GM21515 (cell line): ENCODE results near the gene CCT2.
A peak's percentile ranks its signal among the peaks of the same experiment; 100 is the strongest.

Source experiments
- ATAC-seq: cut with Tn5 transposase; IDR thresholded peaks from one replicate; pipeline ENCODE4 v1.9.1; 2021; ENCODE audit not compliant: unreplicated experiment

Gene CCT2

DNA sequence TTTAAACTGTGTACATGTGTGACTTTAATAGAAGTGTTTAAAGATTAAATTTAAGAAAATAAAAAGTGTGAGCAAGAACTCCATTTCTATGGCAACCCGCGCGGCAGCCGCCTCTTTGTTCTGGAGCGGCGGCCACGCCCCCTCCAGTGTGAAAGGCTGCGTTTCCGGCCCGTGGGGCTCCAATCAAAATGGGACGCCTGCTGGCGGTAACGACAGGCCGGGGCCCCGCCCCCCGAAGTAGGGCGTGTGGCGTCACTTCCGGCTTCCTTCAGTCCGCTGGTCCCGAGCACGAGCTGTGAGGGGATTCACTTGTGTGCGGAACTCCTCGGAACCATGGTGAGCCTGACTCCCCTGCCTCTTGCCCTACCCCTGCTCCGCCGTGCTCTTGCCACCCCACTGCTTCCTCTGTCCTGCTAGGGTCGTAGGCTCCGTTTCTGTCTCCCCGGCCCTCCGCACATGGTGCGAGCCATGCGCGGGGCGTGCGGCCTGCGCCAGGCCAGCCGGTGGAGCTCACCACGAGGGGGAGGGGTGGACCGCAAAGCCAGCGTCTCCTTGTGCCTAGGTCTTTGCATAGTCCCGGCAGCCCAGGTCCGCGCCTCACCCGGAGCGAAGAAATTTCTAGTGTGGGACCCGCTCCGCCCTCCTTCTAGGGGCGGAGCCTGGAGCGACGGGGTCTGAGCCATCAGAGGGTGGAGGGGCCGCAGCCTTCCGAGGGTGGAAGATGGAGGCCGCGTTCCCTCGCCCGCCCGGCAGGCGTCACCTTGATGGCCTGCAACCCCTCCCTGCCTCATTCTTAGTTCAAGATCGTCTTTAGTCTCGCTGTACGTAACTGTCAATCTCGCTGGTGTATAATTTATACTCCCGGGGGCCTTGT lies at the start of gene CCT2:
CCT2 (plus strand) TSS at position 271 of the 874 bp plus-strand sequence; CDS start at position 334, 63 bp downstream.
- peak; percentile 98 for ATAC-seq

DNA sequence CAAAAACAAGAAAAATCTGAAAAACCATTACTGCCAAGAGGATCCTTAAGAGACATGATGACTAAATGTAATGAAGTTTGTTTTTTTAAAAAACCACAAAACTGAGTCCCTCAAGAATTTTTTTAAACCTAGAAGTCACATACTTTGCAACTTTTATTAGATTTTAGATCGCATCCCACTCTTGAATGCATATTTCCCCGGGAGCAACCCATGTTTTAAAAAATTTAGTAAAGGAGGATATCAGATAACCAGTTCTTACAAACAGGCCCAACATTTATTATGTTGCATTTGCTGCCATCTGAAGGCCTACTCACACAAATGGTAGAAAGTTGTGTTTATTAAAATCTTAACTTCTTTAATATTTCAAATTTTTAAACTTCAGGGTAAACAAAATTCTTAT lies 44.3 kb upstream of the CCT2 start:
- no peak for ATAC-seq

DNA sequence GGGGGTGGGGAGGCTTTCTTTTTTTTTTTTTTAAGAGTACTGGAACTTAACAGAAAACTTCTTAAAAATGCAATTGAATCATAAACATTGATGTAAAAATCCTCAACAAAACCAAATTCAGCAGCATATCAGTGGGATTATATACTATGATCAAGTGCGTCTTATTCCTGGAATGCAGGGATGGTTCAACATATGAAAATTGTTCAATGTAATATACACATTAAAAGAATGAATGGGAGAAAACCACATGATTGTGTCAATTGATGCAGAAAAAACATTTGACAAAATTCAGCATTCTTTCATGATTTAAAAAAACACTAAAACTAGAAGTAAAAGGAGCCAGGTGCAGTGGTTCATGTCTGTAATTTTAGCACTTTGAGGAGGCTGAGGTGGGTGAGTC lies 41.2 kb upstream of the CCT2 start:
- no peak for ATAC-seq

DNA sequence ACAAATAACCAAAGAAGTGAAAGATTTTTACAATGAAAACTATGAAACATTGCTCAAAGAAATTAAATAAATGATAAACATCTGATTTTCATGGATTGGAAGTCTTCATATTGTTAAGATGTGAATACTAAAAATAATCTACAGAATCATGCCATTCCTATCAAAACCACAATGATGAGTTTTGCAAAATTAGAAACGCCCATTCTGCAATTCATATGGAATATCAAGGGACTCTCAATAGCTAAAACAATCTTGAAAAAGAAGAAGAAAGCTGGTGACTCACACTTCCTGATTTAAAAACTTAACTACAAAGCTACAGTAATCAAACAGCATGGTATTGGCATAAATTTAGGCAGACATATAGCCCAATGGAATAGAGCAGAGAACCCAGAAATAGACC lies 40.2 kb upstream of the CCT2 start:
- ATAC-seq: no peak

DNA sequence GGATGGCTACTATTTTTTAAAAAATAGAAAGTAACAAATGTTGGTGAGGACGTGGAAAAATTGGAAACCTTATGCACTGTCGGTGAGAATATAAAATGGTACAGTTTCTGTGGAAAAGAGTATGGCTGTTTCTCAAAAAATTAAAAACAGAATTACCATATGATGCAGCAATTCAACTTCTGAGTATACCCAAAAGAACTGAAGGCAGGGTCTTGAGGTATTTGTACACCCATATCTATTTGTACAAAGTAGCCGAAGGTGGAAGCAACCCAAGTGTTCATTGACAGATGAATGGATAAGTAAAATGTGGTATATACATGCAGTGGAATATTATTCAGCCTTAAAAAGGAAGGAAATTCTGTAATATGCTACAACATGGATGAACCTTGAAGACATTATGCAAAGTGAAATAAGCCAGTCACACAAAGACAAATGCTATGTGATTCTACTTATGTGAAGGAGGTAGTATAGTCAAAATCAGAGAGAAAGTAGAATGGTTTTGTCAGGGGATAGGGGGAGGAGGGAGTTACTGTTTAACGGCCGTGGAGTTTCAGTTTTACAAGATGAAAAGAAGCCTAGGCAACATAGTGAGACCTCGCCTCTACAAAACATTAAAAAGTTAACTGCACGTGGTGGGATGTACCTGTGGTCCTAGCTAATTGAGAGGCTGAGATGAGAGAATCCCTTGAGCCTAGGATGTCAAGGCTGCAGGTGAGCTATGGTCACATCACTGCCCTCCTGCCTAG lies 38.4 kb upstream of the CCT2 start:
- ATAC-seq: no peak

DNA sequence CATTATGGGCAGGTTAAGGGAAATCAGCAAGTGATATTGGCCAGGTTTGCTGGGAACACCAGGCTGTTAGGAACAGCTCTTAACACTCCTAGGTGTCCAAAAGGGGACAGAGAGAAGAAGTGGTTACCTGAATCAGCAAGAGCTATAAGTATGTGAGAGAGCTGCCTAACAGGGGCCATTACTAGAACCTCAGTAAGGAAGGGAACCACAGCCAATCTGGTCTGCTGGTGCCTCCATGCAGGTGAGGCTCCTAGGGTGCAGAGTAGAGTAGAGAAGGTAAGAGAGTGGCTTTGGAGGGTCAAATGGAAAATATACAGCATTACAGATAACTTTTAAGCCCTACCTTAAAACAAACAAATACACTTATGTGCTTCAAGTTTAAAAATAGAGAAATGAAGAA lies 36.6 kb upstream of the CCT2 start:
- no peak for ATAC-seq

DNA sequence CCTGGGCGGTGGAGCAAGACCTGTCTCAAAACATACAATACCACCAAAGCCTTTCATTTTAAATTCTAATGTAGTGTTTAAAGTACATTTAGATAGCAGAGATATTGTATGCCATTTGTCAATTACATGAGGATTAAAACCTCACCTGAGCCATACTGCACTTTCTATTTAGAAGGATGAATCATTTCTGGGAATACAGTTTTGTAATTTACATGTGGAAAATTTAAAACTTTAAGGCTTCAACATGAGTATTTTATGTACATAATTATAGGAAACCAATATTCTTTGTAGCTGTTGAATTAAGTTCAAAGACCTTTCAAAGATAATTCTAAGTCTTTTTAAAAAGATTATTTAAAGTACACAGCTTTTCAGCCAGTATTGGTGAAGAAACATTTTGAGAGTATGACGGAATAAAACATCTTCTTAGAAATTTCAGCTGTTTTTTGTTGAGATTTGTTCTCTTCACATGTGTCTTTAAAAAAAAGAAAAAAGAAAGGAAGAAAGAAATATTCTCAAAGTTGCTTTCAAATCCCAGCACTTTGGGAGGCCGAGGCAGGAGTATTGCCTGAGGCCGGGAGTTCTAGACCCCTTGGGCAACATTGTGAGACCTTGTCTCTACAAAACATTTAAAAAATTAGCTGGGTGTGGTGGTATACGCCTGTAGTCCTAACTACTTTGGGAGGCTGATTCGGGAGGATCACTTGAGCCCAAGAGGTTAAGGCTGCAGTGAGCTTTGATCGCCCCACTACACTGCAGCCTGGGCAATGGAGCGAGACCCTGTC lies 34.5 kb upstream of the CCT2 start:
- no peak for ATAC-seq

DNA sequence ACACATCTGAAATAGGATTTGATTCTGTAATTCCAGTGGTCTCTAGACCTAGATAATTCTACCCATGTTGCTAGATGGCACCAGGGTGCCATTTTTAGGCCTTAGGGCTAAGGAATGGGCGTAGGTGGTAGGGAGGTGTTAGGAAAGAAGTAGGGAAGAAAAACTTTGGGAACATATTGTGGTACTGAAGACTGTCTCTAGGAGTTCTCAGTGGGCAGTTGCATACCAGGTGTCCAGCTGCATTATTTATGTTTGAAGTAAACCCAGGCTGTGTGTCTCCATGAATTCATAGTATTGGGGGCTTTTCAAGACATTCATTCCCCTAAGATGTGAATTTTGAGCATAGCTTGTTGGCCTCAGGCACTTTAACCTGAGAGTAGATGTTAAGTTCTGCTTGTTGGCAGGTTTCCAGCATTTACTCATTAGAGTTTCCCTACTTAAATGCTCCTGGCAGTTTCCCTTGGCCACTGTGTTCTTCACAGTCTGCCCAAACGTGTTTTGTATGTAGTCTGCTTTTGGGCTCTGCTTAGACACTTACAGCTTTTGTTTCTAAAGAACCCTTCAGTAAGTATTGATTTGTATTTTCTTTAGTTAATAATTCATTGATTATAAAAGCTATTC lies 31.5 kb upstream of the CCT2 start:
- no peak for ATAC-seq

DNA sequence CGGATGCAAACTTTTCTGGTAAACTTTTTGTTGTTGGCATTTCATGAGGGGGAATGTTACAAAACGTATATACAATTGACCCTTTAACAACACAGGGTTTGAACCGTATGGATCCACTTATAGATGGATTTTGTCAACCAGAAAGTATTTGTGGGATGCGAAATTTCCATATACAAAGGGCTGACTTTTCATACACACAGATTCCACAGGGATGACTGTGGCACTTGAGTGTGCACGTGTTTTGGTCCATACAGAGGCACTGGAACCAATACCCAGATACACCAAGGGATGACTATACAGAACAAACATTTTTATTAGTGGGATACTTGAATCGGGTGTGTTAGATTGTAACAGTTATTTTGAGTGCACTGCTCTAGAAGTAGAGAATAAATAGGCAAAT lies 29.8 kb upstream of the CCT2 start:
- no peak for ATAC-seq

DNA sequence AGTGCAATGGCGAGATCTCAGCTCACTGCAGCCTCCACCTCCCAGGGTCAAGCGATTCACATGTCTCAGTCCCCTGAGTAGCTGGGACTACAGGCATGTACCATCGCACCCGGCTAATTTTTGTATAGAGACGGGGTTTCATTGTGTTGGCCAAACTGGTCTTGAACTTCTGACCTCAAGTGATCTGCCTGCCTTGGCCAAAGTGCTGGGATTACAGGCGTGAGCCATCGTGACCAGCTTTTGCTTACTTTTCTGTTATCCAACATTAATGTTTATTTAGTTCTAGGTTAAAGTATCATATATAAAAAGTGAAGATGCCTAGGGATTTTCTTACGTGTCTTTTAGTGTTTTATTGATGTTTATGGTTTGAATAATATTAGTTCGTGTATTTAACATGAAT lies 28.9 kb upstream of the CCT2 start:
- no peak for ATAC-seq

DNA sequence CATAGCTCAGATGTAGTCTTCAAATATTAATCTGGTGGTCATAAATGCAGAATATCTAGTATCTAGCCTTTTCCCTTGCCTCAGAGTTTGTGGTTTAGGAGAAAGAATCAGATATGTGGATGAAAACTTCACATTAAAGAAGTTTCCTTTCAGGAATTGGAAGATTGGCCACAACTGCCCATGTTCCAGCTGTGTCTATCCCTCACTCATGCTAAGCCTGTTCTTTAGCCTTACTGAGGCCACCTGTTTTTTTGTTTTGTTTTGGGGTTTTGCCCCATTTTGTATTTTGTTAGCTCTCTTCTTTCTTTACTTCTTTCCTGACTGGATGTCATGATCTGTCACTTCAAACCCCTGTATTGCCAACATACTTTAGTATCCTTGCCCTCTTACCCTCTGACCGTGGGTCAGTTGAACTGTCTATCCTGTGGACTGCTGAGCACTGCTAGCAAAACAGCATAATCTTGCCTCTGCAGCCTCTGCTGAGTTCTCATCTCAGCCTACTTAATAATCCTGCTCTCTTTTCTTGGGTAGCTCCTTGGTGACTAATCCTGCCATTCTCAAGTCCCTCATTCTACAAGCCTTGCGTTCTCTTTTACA lies 22.0 kb upstream of the CCT2 start:
- no peak for ATAC-seq

DNA sequence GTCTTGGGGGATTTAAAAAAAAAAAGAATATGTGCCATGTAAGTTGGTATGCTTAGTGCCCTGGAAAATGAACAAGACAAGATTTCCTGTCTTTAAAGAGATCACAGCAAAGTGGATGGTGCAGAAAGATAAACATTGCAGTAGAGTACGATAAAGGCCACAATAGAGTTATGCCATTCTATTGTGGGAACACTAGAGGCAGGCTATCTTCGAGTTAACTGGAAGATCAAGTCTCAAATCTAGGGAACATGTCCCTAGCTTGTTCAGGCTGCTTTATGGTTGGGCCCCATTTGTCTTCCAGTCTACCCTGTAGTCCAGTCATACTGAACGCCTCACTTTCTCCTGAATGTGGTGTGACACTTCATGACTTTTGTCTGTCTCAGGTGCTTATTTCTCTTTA lies 18.7 kb upstream of the CCT2 start:
- no peak for ATAC-seq

DNA sequence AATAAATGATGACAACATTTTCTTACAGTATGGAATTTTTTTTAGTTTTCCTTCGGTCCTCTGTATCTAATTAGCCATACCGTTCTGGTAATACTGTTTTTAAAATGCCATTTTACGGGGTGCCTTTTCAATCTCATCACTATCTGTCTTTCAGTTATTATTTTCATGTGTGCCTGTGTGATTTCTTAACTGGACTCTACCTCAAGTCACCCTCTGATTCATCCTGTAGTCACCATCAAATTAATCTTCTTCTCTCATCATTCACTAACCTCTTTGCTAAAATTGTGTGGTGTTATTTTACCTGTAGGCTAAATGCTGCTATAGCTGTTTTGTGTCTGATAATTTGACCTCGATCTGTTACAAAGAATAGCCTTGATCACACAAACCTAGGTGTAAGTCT lies 16.0 kb upstream of the CCT2 start:
- no peak for ATAC-seq

DNA sequence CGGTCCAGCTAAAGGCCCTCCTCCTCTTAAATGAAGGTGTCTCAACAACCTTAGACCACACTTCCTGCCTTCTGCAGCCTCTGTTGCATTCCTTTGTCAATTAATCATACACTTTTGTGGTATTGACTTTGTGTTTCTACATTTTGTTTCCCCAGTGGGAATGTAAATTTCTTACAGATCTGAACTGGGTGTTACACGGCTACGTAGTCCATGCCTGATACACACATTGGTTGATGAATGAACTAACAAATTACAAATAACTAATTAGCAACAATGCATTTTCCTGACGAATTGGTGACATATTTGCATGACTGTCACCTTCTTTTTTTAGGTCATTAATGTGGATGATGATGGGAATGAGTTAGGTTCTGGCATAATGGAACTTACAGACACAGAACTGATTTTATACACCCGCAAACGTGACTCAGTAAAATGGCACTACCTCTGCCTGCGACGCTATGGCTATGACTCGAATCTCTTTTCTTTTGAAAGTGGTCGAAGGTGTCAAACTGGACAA lies 15.2 kb upstream of the CCT2 start:
- ATAC-seq: no peak

DNA sequence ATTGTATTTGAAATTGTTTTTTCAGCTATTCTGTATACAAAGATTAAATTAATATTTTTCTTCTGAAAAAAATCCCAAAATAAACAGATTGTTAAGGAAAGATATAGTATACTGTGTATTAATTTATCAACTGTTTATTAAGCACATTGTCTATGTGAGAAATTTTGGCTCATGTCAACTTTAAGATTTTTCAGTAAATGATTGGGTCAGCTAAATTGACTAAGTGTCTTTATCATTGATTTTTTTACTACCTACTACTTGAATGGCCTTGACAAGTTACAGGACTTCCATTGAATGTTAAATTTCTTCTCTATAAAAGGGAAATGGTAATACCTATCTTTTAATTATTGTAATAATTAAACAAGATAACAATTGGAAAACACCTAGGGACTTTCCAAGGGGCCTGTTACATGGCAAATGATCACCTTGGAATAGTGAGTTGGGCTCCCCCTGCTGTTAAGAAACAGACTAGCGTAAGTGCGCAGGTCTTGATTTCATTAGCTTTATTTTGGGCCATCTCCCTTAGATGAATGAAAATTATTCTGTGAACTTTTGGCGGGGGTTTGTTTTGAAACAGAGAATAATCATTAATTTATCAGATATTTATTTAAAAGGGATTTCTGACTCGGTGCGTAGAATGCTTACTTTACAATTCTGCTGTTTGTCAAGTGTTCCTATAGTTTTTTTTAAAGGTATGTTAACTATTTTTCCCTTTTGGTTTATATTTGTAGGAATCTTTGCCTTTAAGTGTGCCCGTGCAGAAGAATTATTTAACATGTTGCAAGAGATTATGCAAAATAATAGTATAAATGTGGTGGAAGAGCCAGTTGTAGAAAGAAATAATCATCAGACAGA lies 14.5 kb upstream of the CCT2 start:
- ATAC-seq: peak; percentile 68

DNA sequence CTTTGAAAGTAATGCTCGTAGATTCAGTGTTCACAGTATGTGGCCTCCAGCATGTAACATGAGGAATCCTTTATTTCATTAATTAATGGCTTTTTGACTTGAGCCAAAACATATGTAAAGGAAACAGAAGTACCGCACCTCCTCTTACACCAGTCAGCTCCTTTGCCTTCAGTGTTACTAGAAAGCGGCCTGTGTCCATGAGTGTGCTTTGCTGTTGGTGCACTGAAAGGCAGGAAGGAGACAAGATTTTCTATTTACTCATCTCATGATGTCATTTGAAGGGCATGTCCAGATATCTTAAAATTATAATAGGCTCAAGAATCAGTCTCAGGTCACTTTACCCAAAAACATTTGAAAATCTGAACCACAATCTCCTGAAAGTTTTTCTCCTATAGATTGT lies 9.9 kb upstream of the CCT2 start:
- ATAC-seq: no peak

DNA sequence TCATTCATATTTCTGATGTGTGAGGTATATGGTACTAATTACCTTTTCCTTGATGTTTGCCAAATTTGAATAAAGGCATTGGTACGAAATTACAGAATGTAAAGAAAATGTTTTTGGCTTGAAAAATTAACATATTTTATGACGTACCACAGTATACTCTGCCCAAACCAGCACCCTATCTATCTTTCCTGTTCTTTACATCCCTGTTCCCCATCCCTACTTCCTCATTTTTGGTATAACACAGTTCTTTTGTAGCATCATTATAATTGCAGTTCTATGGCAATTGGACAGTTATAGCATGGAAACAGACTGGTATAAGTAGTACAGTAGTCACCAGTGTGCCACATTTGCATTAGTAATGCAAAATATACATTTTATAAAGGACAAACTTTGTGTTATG lies 7.0 kb upstream of the CCT2 start:
- ATAC-seq: no peak

DNA sequence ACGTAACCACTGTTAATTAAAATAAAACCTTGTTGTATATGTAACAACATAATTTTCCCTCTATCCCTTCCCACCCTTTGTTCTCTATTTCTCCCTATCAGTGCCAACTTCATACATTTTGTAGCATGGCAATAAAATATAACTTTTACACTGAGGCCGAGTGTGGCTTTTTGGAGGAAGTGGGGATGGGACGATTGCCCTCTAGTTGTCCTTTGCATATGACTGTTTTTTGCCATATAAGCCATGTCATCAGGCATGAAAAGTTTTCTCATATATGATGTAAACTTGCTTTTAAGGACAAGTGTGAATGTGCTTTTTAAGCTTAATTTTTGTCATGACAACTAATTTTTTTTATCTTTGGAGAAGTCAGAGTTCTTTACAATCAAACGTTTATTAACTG lies 6.2 kb upstream of the CCT2 start:
- no peak for ATAC-seq

DNA sequence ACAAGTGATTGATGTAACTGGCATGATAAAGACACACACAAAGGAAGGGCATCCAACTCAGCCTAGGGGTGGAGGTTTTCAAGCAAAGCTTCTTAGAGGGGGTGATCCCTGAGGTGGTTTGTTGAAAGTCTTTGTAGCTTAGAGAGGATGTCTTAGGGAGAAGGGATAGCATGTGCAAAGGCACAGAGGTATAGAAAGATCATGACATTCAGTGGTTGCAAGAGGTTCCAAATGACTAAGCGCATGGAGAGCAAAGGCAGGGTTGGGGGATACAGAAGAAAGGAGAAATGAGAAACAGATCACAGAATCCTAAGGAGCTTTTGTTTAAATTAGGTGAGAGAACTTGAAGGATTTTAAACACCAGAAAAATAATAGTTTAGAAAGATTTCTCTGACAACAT lies 5.2 kb upstream of the CCT2 start:
- no peak for ATAC-seq

DNA sequence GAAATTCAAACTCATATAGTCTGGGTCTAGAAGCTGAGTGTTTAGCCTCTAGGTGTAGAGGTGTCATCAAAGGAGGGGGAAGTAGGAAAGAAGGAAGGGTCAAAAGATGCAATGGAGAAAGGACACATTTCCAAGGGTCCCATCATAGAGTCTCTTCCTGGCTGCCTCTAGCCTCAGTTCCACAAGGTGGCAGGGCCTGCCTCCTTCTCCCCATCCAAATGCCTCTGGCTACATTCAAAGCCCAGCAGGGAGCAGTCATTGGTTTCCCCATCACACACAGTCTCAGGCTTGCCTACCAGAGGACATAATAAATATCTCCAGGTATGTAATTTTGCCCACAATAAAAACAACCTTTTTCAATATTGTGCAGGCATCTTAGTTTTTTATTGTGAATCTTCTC lies 2.1 kb upstream of the CCT2 start:
- ATAC-seq: no peak
